Mucosa of stomach (tissue), 1 donor: ENCODE data around the gene PDXK.

Experiments used
- H3K27me3 ChIP-seq: one replicate; pipeline ENCODE4 v1.7.0; 2013; ENCODE audit warnings: mild to moderate bottlenecking, low read length; ENCODE audit not compliant: control insufficient read depth, insufficient read depth
- H3K36me3 ChIP-seq: one replicate; pipeline ENCODE4 v1.7.0; 2013; ENCODE audit warnings: low read length; ENCODE audit not compliant: control insufficient read depth, insufficient read depth
- H3K4me1 ChIP-seq: one replicate; pipeline ENCODE4 v1.7.0; 2013; ENCODE audit warnings: mild to moderate bottlenecking, low read length; ENCODE audit not compliant: control insufficient read depth, insufficient read depth
- H3K4me3 ChIP-seq: one replicate; pipeline ENCODE4 v1.7.0; 2013; ENCODE audit warnings: low read length
- H3K9ac ChIP-seq: one replicate; pipeline ENCODE4 v1.7.0; 2013; ENCODE audit warnings: mild to moderate bottlenecking, low read length, moderate library complexity
- H3K9me3 ChIP-seq: one replicate; pipeline ENCODE4 v1.7.0; 2013; ENCODE audit warnings: mild to moderate bottlenecking, low read length, moderate library complexity; ENCODE audit not compliant: control insufficient read depth
- donor health status: Pancreatic carcinoma.

Gene PDXK

GRCh38 chr21:43774163-43774562, 55.2 kb downstream of the PDXK start:
- H3K9ac ChIP-seq, result no peak overlapping the region
- no peaks in the 10 kb centered on the region for H3K9me3 ChIP-seq
- H3K4me3 ChIP-seq, result no peak overlapping the region
- H3K36me3 ChIP-seq, result peaks cover 11% of the 10 kb centered on the region
- no peaks in the 10 kb centered on the region for H3K27me3 ChIP-seq
- peaks cover 9% of the 10 kb centered on the region for H3K4me1 ChIP-seq

DNA sequence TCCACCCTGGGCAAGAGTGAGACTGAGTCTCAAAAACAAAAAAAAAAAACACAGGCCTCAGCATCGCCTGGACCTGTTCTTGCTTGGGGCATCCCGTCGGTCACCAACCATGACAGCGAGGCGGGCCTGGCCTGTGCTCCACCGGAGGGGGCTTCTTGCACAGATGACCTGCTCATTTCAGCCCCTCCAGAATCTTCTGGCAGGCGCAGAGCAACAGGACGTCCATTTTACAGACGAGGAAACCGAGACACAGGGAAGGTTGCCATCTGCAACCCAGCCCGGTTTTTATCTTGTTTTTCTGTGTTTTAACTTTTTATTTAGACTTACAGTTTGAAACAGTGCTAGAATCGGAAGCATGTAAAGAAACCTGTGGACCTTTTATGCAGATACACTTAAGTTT, 56.3 kb downstream of the PDXK start:
- Histone ChIP-seq H3K4me3 (peak overlapping the region; percentile 90), H3K27me3 (no peaks in the 10 kb centered on the region), H3K9ac (peak overlapping the region; percentile 89), H3K9me3 (no peaks in the 10 kb centered on the region), H3K36me3 (peaks cover 11% of the 10 kb centered on the region), H3K4me1 (peaks cover 9% of the 10 kb centered on the region)

- Histone ChIP-seq H3K9ac (peak within 1 kb of the TSS; percentile 89), H3K27me3 (no peaks in the 10 kb centered on the region), H3K9me3 (no peaks in the 10 kb centered on the region), H3K4me1 (peaks cover 9% of the 10 kb centered on the region), H3K36me3 (peaks cover 11% of the 10 kb centered on the region), H3K4me3 (peak within 1 kb of the TSS; percentile 90)
These were observed 57.0 kb downstream of the PDXK start, which contains the start of gene CSTB for GRCh38 chr21:43775795-43776430. CSTB (minus strand) TSS chr21:43776308; CDS start chr21:43776269, 39 bp downstream.

GRCh38 chr21:43777953-43778352, 59.0 kb downstream of the PDXK start:
- H3K9me3 ChIP-seq, result no peaks in the 10 kb centered on the region
- peaks cover 11% of the 10 kb centered on the region for H3K36me3 ChIP-seq
- peaks cover 9% of the 10 kb centered on the region for H3K4me1 ChIP-seq
- no peaks in the 10 kb centered on the region for H3K27me3 ChIP-seq
- no peak overlapping the region for H3K4me3 ChIP-seq
- no peak overlapping the region for H3K9ac ChIP-seq

DNA sequence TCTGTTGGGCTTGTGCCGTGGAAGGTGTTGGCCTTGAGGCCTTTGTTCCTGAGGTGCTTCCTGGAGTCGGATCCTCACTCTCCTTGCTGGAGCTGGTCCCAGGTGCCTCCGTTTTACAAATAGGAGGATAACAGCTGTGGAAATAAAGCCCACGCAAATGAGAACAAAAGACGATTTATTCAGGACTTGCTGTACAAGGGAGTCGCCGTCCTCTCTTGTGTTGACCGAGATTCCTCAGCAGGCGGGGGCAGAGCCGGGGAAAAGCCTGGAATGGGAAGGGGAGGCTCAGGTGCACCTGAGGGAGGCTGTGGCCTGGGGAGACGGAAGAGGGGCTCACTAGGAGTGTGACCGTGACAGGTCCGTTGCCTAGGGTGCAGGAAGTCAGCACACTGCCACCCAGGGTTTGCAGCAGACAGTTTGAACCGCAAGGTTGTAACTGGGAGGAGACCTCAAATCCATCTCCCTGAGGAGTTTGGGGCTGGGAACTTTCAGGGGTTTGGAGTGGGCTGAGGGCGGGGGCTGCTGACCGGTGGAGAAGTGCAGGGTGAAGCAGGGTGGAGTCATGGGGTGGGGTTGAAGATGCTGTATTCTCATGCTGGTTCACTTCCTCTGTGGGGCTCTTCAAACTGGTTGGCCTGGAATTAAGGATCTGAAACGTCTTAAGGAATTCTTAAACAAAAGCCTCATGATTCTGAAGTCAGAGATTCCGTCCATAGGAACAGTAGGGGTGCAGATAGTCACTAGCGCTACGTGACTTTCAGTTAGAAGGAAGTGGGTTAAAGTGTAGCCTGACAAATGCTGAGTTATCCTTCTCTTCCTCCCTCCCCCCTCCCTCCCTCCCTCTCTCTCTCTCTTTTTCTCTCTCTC, 59.8 kb downstream of the PDXK start:
- no peak overlapping the region for H3K4me3 ChIP-seq
- no peak overlapping the region for H3K9ac ChIP-seq
- no peaks in the 10 kb centered on the region for H3K9me3 ChIP-seq
- peaks cover 4% of the 10 kb centered on the region for H3K36me3 ChIP-seq
- H3K27me3 ChIP-seq, result no peaks in the 10 kb centered on the region
- peaks cover 9% of the 10 kb centered on the region for H3K4me1 ChIP-seq

DNA sequence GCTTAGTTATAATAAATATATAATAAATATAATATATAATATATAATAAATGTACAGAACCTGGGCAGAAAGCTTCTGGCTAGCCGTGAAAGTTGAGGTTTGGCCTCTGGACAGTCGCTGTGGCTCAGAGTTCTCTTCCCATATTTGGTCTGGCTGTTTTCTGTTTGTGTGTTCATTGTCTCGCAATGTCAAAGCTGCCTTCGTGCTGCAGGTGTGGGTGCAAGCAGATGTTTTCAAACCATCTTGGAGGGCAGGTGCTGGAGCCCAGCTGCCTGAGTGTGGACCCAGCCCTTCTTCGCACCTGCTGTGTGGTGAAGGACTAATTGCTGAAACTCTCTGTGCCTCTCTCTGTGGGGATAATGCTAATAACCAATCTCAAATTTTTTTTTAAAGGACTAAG, 60.7 kb downstream of the PDXK start:
- Histone ChIP-seq H3K4me1 (peaks cover 6% of the 10 kb centered on the region), H3K4me3 (no peak overlapping the region), H3K27me3 (no peaks in the 10 kb centered on the region), H3K9me3 (no peaks in the 10 kb centered on the region), H3K36me3 (peaks cover under 1% of the 10 kb centered on the region), H3K9ac (no peak overlapping the region)

- no peaks in the 10 kb centered on the region for H3K4me1 ChIP-seq
- H3K9me3 ChIP-seq, result no peaks in the 10 kb centered on the region
- H3K9ac ChIP-seq, result no peak overlapping the region
- no peaks in the 10 kb centered on the region for H3K36me3 ChIP-seq
- H3K4me3 ChIP-seq, result no peak overlapping the region
- H3K27me3 ChIP-seq, result no peaks in the 10 kb centered on the region
These were observed 62.9 kb downstream of the PDXK start for GRCh38 chr21:43781846-43782245.

- no peak overlapping the region for H3K9ac ChIP-seq
- H3K4me3 ChIP-seq, result no peak overlapping the region
- H3K4me1 ChIP-seq, result no peaks in the 10 kb centered on the region
These were observed 63.6 kb downstream of the PDXK start for GRCh38 chr21:43782431-43783097.

GRCh38 chr21:43783098-43783700, 64.3 kb downstream of the PDXK start:
- no peak overlapping the region for H3K9ac ChIP-seq
- no peaks in the 10 kb centered on the region for H3K4me1 ChIP-seq
- no peaks in the 10 kb centered on the region for H3K9me3 ChIP-seq
- H3K4me3 ChIP-seq, result no peak overlapping the region
- no peaks in the 10 kb centered on the region for H3K27me3 ChIP-seq
- H3K36me3 ChIP-seq, result no peaks in the 10 kb centered on the region

More at GRCh38 chr21:43782431-43783097, 63.6 kb downstream of the PDXK start:
- Histone ChIP-seq H3K27me3 (no peaks in the 10 kb centered on the region), H3K9me3 (no peaks in the 10 kb centered on the region), H3K36me3 (no peaks in the 10 kb centered on the region)

DNA sequence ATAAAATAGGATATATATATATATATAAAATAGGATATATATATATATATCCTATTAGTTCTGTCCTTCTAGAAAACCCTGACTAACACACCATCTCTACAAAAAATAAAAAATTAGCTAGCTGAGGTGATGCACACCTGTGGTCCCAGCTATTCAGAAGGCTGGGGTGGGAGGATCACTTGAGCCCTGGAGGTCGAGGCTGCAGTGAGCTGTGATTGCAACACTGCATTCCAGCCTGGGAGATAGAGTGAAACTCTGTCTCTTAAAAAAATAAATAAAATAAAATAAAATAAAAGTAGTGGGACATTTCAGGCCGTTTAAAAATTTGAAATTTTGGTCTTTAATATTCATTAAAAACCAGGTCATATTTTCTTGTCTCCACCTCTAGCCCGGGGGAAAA, 66.2 kb downstream of the PDXK start:
- Histone ChIP-seq H3K4me3 (no peak overlapping the region), H3K36me3 (no peaks in the 10 kb centered on the region), H3K27me3 (no peaks in the 10 kb centered on the region)

GRCh38 chr21:43786300-43786806, 67.4 kb downstream of the PDXK start:
- peaks cover 11% of the 10 kb centered on the region for H3K4me1 ChIP-seq
- H3K4me3 ChIP-seq, result no peak overlapping the region
- no peaks in the 10 kb centered on the region for H3K36me3 ChIP-seq
- no peak overlapping the region for H3K9ac ChIP-seq
- no peaks in the 10 kb centered on the region for H3K27me3 ChIP-seq
- no peaks in the 10 kb centered on the region for H3K9me3 ChIP-seq

More for the DNA sequence above, 66.2 kb downstream of the PDXK start:
- Histone ChIP-seq H3K4me1 (peaks cover 3% of the 10 kb centered on the region), H3K9ac (no peak overlapping the region), H3K9me3 (no peaks in the 10 kb centered on the region)
